ENCODE measurements around the gene PPM1H.
"Not testable (repeated sequence)": the region's sequence is repeated elsewhere in the genome, so short reads cannot be mapped to it uniquely, and the experiment has no call there.

Gene PPM1H

DNA sequence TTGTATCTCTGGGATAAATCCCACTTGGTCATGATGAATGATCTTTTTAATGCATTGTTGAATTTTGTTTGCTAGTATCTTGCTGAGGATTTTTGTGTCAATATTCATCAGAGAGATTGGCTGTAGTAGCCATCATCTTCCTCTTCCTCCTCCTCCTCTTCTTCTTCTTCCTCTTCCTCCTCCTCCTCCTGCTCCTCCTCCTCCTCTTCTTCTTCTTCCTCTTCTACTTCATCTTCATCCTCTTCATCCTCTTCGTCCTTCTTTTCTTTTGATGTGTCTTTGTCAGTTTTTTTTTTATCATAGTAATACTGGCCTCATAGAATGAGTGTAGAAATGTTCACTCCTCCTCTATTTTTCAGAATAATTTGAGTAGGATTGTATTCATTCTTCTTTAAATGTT lies 15.4 kb upstream of the PPM1H start:
- Histone ChIP-seq H3K27ac (no peak overlapping the region), H3K36me3 (replicated peaks) (no peaks in the 10 kb centered on the region), H3K4me3 (ENCODE audit: low read depth, low read length) (no peak overlapping the region), H3K27me3 (replicated peaks) (no peaks in the 10 kb centered on the region)
- TF ChIP-seq, protein P1, sequence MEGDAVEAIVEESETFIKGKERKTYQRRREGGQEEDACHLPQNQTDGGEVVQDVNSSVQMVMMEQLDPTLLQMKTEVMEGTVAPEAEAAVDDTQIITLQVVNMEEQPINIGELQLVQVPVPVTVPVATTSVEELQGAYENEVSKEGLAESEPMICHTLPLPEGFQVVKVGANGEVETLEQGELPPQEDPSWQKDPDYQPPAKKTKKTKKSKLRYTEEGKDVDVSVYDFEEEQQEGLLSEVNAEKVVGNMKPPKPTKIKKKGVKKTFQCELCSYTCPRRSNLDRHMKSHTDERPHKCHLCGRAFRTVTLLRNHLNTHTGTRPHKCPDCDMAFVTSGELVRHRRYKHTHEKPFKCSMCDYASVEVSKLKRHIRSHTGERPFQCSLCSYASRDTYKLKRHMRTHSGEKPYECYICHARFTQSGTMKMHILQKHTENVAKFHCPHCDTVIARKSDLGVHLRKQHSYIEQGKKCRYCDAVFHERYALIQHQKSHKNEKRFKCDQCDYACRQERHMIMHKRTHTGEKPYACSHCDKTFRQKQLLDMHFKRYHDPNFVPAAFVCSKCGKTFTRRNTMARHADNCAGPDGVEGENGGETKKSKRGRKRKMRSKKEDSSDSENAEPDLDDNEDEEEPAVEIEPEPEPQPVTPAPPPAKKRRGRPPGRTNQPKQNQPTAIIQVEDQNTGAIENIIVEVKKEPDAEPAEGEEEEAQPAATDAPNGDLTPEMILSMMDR (IDR thresholded peaks at IDR 0.05; ENCODE audit: low read depth, low read length, missing control alignments) = no peak
- no peak for DNase-seq
- in situ Hi-C loops (cut with HindIII; ENCODE audit: low pct_ligation_motif_present, low sequenced_read_pairs) = no loop called here

GRCh38 chr12:62948123-62948522 lies 13.2 kb upstream of the PPM1H start:
- no peaks in the 10 kb centered on the region for H3K36me3 ChIP-seq (replicated peaks)
- H3K4me3 ChIP-seq (ENCODE audit: low read depth, low read length) = no peak overlapping the region
- TF ChIP-seq, protein P1 (IDR thresholded peaks at IDR 0.05; ENCODE audit: low read depth, low read length, missing control alignments) = no peak
- H3K27ac ChIP-seq = no peak overlapping the region
- DNase-seq = no peak
- in situ Hi-C loops (cut with HindIII; ENCODE audit: low pct_ligation_motif_present, low sequenced_read_pairs) = no loop called here
- H3K27me3 ChIP-seq (replicated peaks) = no peaks in the 10 kb centered on the region

DNA sequence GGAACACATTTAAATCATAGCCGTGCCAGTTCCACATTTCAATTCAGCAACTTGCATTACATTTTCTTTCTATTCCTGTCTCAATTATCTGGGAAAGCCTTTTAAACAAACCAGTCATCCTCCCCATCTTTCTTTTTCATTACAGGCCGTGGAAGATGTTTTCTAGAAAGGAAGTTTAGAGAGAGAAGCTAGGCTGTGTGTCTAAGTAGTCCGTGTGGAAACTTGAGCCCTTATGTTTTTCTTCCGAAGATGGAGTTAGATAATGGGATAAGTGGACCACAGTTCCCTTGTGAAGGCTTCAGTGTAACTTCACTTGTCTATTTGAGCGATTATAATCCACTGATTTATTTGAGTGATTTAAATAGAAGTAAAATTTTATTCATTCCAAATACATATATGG lies 12.4 kb upstream of the PPM1H start:
- no peaks in the 10 kb centered on the region for H3K27me3 ChIP-seq (replicated peaks)
- no peak for DNase-seq
- in situ Hi-C loops (cut with HindIII; ENCODE audit: low pct_ligation_motif_present, low sequenced_read_pairs) = no loop called here
- H3K36me3 ChIP-seq (replicated peaks) = no peaks in the 10 kb centered on the region
- H3K4me3 ChIP-seq (ENCODE audit: low read depth, low read length) = no peak overlapping the region
- H3K27ac ChIP-seq = no peak overlapping the region
- TF ChIP-seq, protein P1 (IDR thresholded peaks at IDR 0.05; ENCODE audit: low read depth, low read length, missing control alignments) = no peak

DNA sequence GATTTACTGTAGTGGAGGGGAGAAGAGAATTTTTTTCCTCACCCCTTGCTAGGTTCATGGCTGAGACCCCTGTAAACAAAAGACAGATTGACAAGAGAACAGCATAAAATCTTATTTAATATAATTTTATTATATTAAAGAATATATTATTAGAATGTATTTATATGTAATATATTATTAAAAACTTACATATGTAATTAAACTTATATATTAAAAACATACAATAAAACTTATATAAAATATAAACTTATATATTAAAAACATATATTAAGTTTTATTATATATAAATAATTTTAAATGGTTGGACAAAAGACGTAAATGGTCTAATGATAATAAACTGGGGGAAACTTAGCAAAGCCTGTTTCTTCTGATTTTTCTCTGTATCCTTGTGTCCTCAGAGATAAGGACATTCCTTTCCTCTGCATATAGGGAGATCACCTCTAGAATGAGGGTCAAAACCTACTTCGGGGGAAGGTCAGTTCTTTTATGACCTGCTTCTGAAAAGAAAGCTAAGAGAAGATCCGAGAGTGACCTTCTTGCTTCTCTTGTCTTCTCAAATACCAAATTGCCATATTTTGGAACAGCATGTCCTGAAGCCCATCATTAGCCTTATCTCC lies 8.9 kb upstream of the PPM1H start:
- Histone ChIP-seq H3K36me3 (replicated peaks) (no peaks in the 10 kb centered on the region), H3K27ac (no peak overlapping the region), H3K4me3 (ENCODE audit: low read depth, low read length) (no peak overlapping the region), H3K27me3 (replicated peaks) (no peaks in the 10 kb centered on the region)
- TF ChIP-seq, protein P1 (IDR thresholded peaks at IDR 0.05; ENCODE audit: low read depth, low read length, missing control alignments) = no peak
- DNase-seq = no peak
- in situ Hi-C loops (cut with HindIII; ENCODE audit: low pct_ligation_motif_present, low sequenced_read_pairs) = no loop called here

GRCh38 chr12:62942316-62942715 lies 7.4 kb upstream of the PPM1H start:
- DNase-seq; H3K4me3 ChIP-seq (ENCODE audit: low read depth, low read length); H3K36me3 ChIP-seq (replicated peaks); in situ Hi-C loops (cut with HindIII; ENCODE audit: low pct_ligation_motif_present, low sequenced_read_pairs); H3K27ac ChIP-seq; H3K27me3 ChIP-seq (replicated peaks): not testable (repeated sequence)

- Histone ChIP-seq H3K27ac (no peak overlapping the region), H3K36me3 (replicated peaks) (no peaks in the 10 kb centered on the region), H3K4me3 (ENCODE audit: low read depth, low read length) (peak overlapping the region; percentile 70), H3K27me3 (replicated peaks) (no peaks in the 10 kb centered on the region)
- TF ChIP-seq, protein P1 (IDR thresholded peaks at IDR 0.05; ENCODE audit: low read depth, low read length, missing control alignments) = no peak
- in situ Hi-C loops (cut with HindIII; ENCODE audit: low pct_ligation_motif_present, low sequenced_read_pairs) = no loop called here
- DNase-seq = peak; percentile 15
Measured at GRCh38 chr12:62934239-62934798, 631 bp downstream of the PPM1H start.

Measured in brain microvascular endothelial cell (primary cell).